ENCODE data around the gene P2RX6.

GRCh38 chr22:20965888-20966855 is 48.8 kb upstream of the P2RX6 start:
- TF ChIP-seq TARDBP (IDR thresholded peaks at IDR 0.05) (no peak), SUZ12 (IDR thresholded peaks at IDR 0.05) (no peak), ELF4 (IDR thresholded peaks at IDR 0.05) (no peak), ZNF384 (IDR thresholded peaks at IDR 0.05) (no peak), FOXK2 (IDR thresholded peaks at IDR 0.05) (no peak), SP1 (IDR thresholded peaks at IDR 0.05) (no peak), ARNT (IDR thresholded peaks at IDR 0.05) (no peak)
- TF ChIP-seq, protein P1, sequence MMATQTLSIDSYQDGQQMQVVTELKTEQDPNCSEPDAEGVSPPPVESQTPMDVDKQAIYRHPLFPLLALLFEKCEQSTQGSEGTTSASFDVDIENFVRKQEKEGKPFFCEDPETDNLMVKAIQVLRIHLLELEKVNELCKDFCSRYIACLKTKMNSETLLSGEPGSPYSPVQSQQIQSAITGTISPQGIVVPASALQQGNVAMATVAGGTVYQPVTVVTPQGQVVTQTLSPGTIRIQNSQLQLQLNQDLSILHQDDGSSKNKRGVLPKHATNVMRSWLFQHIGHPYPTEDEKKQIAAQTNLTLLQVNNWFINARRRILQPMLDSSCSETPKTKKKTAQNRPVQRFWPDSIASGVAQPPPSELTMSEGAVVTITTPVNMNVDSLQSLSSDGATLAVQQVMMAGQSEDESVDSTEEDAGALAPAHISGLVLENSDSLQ (IDR thresholded peaks at IDR 0.05): no peak
